Skeletal muscle tissue (tissue), 4 donors: ENCODE results near the gene CUL7. TPM values are rescaled to one million over a fixed set of nuclear protein-coding genes. Genes with fewer than 3 reads are reported as not detected.
A peak's percentile ranks its signal among the peaks of the same experiment; 100 is the strongest.
"Not testable (repeated sequence)": the region's sequence is repeated elsewhere in the genome, so short reads cannot be mapped to it uniquely, and the experiment has no call there.

Experiments used
- H3K27ac ChIP-seq: one replicate; pipeline ENCODE4 v1.7.0; 2013; ENCODE audit warnings: mild to moderate bottlenecking, low read depth, low read length, inconsistent platforms
- H3K27me3 ChIP-seq, 3 donors: one replicate each; pipeline ENCODE4 v1.7.0; 2013; ENCODE audit warnings: low read length in 3 of 3; ENCODE audit not compliant: control insufficient read depth in 3 of 3, insufficient read depth in 3 of 3
- H3K36me3 ChIP-seq, 3 donors: one replicate each; pipeline ENCODE4 v1.7.0; 2013; ENCODE audit warnings: low read length in 3 of 3; ENCODE audit not compliant: control insufficient read depth in 3 of 3, insufficient read depth in 3 of 3
- H3K4me1 ChIP-seq, 3 donors: one replicate each; pipeline ENCODE4 v1.7.0; 2013; ENCODE audit warnings: low read length in 3 of 3, mild to moderate bottlenecking in 3 of 3; ENCODE audit not compliant: control insufficient read depth in 3 of 3, insufficient read depth in 3 of 3
- H3K4me3 ChIP-seq, 3 donors: one replicate each; pipeline ENCODE4 v1.7.0; 2013; ENCODE audit warnings: low read length in 3 of 3
- H3K9ac ChIP-seq, 3 donors: one replicate each; pipeline ENCODE4 v1.7.0; 2013; ENCODE audit warnings: low read length in 3 of 3, mild to moderate bottlenecking in 3 of 3, moderate library complexity in 2 of 3, low read depth in 1 of 3
- H3K9me3 ChIP-seq, 3 donors: one replicate each; pipeline ENCODE4 v1.7.0; 2013; ENCODE audit warnings: low read length in 3 of 3; ENCODE audit not compliant: control insufficient read depth in 3 of 3
- total RNA-seq: library from RNA; depleted of rRNA; stranded (reverse); fragments of >200 nt; gene quantifications from one replicate; pipeline ENCODE4 v1.2.3, GENCODE V29; 2014
- donor health status: Osteomylitis.

CUL7 gene
- total RNA-seq, 1 donor from 2014 or later: 27.1 TPM

DNA sequence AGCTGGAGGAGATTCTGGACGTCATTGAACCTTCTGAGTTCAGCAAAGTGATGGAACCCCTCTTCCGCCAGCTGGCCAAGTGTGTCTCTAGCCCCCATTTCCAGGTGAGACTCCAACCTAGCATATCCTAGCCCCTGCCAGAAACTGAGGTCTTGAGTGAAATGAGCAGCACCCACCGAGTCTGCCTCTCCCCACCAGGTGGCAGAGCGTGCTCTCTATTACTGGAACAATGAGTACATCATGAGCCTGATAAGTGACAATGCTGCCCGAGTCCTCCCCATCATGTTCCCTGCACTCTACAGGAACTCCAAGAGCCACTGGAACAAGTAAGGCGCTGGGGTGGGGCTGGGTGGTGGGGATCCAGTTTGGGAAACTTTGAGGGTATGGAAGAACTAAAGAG is 44.5 kb downstream of the CUL7 start:
- H3K9ac ChIP-seq: peak overlapping the region in 2 of 3 donors; percentile 8 to 33
- no peak overlapping the region for H3K4me3 ChIP-seq
- no peak overlapping the region for H3K27ac ChIP-seq
- peaks cover 13 to 16% (median 15%) of the 10 kb centered on the region in 3 donors for H3K4me1 ChIP-seq
- peaks cover 54 to 66% (median 60%) of the 10 kb centered on the region in 3 donors for H3K36me3 ChIP-seq
- no peaks in the 10 kb centered on the region for H3K9me3 ChIP-seq
- H3K27me3 ChIP-seq: no peaks in the 10 kb centered on the region

DNA sequence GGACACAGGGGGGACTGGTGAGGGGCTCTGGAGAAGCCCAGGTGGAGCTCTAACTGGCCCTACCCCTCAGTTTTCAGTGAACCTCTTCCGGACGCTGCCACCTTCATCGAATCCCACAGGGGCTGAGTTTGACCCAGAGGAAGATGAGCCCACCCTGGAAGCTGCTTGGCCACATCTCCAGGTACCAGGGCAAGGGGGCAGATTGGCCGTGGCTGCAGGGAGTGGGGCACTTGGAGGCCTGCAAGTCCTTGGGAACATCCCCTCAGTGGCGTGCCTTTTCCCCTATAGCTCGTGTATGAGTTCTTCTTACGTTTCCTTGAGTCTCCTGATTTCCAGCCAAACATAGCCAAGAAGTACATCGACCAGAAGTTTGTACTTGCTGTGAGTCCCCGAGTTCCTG is 46.5 kb downstream of the CUL7 start:
- Histone ChIP-seq H3K4me3 (no peak overlapping the region), H3K36me3 (peaks cover 50 to 61% (median 54%) of the 10 kb centered on the region in 3 donors), H3K9ac (no peak overlapping the region), H3K9me3 (no peaks in the 10 kb centered on the region), H3K4me1 (peaks cover 0 to 2% (median 1%) of the 10 kb centered on the region in 3 donors), H3K27ac (no peak overlapping the region), H3K27me3 (no peaks in the 10 kb centered on the region)

GRCh38 chr6:43006251-43006650 is 47.4 kb downstream of the CUL7 start:
- Histone ChIP-seq H3K9me3 (no peaks in the 10 kb centered on the region), H3K4me1 (peaks cover 0 to under 1% (median 0%) of the 10 kb centered on the region in 3 donors), H3K27me3 (no peaks in the 10 kb centered on the region), H3K9ac (no peak overlapping the region), H3K4me3 (no peak overlapping the region), H3K27ac (no peak overlapping the region), H3K36me3 (peaks cover 41 to 52% (median 45%) of the 10 kb centered on the region in 3 donors)

DNA sequence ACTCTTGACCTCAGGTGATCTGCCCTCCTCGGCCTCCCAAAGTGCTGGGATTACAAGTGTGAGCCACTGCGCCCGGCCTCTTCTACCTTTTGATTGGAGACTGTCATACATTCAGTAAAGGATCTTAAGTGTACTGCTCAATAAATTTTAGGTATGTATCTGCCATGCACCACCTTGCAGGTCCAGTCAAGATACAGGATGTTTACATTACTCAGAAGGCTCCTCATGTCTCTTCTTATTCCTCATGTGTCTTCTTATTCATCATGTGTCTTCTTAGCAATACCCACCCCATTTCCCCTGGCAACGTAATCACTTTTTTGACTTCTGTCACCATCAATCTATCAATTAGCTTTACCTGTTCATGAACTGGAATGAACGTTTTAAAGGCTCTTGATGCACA is 47.8 kb downstream of the CUL7 start:
- Histone ChIP-seq H3K36me3 (peaks cover 38 to 48% (median 41%) of the 10 kb centered on the region in 3 donors), H3K9me3 (no peaks in the 10 kb centered on the region), H3K4me3 (no peak overlapping the region), H3K27ac (no peak overlapping the region), H3K27me3 (no peaks in the 10 kb centered on the region), H3K9ac (no peak overlapping the region), H3K4me1 (no peaks in the 10 kb centered on the region)

DNA sequence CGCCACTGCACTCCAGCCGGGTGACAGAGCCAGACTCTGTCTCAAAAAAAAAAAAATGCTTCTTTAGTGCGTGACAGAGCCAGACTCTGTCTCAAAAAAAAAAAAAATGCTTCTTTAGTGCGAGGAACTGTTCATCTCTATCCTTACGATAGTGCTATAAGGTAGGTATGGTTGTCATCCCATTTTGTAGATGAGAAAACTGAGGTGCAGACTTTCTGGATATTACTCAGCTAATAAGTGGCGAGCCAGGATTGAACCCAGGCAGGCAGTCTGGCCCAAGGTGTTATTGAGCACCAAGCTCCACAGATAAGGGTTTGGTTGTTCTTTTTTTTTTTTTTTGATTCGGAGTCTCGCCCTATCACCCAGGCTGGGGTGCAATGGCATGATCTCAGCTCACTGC is 51.8 kb downstream of the CUL7 start:
- H3K4me1 ChIP-seq: peaks cover 0 to 2% (median 0%) of the 10 kb centered on the region in 3 donors
- no peak overlapping the region for H3K9ac ChIP-seq
- H3K36me3 ChIP-seq: peaks cover 2 to 11% (median 3%) of the 10 kb centered on the region in 3 donors
- no peaks in the 10 kb centered on the region for H3K27me3 ChIP-seq
- H3K9me3 ChIP-seq: no peaks in the 10 kb centered on the region
- H3K27ac ChIP-seq: no peak overlapping the region
- H3K4me3 ChIP-seq: no peak overlapping the region

DNA sequence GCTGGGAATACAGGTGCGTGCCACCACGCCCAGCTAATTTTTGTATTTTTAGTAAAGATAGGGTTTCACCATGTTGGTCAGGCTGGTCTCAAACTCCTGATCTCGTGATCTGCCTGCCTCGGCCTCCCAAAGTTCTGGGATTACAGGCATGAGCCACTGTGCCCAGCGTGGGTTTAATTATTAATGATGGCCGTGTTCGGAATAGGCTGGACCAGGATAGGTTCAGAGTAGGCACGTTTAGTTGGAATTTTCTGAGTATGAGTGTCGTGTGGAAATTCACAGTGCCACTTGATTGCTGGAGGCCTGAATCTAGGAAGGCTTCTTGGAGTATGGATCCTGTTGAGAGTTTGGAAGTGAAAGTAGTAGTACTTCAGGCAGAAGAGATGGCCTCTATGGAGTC is 55.4 kb downstream of the CUL7 start:
- H3K4me1 ChIP-seq, H3K27me3 ChIP-seq, H3K9ac ChIP-seq, H3K9me3 ChIP-seq, H3K36me3 ChIP-seq, H3K4me3 ChIP-seq, H3K27ac ChIP-seq: not testable (repeated sequence)

- H3K27me3 ChIP-seq: no peaks in the 10 kb centered on the region
- H3K4me3 ChIP-seq: no peak overlapping the region
- H3K4me1 ChIP-seq: peaks cover 0 to 2% (median 0%) of the 10 kb centered on the region in 3 donors
- no peak overlapping the region for H3K27ac ChIP-seq
- H3K36me3 ChIP-seq: peaks cover 2 to 9% (median 3%) of the 10 kb centered on the region in 3 donors
- no peak overlapping the region for H3K9ac ChIP-seq
- no peaks in the 10 kb centered on the region for H3K9me3 ChIP-seq
These were observed 57.1 kb downstream of the CUL7 start for GRCh38 chr6:42996513-42996912.

- no peak overlapping the region for H3K4me3 ChIP-seq
- H3K27ac ChIP-seq: no peak overlapping the region
- no peak overlapping the region for H3K9ac ChIP-seq
- no peaks in the 10 kb centered on the region for H3K27me3 ChIP-seq
- peaks cover 0 to 5% (median 5%) of the 10 kb centered on the region in 3 donors for H3K4me1 ChIP-seq
- no peaks in the 10 kb centered on the region for H3K9me3 ChIP-seq
- peaks cover 11 to 35% (median 24%) of the 10 kb centered on the region in 3 donors for H3K36me3 ChIP-seq
These were observed 60.2 kb downstream of the CUL7 start for GRCh38 chr6:42993445-42993844.

- H3K9me3 ChIP-seq: no peaks in the 10 kb centered on the region
- H3K9ac ChIP-seq: no peak overlapping the region
- H3K4me1 ChIP-seq: peaks cover 28 to 34% (median 30%) of the 10 kb centered on the region in 3 donors
- H3K4me3 ChIP-seq: no peak overlapping the region
- peaks cover 11 to 39% (median 27%) of the 10 kb centered on the region in 3 donors for H3K36me3 ChIP-seq
- H3K27ac ChIP-seq: no peak overlapping the region
- no peaks in the 10 kb centered on the region for H3K27me3 ChIP-seq
These were observed 63.7 kb downstream of the CUL7 start for GRCh38 chr6:42989923-42990322.

DNA sequence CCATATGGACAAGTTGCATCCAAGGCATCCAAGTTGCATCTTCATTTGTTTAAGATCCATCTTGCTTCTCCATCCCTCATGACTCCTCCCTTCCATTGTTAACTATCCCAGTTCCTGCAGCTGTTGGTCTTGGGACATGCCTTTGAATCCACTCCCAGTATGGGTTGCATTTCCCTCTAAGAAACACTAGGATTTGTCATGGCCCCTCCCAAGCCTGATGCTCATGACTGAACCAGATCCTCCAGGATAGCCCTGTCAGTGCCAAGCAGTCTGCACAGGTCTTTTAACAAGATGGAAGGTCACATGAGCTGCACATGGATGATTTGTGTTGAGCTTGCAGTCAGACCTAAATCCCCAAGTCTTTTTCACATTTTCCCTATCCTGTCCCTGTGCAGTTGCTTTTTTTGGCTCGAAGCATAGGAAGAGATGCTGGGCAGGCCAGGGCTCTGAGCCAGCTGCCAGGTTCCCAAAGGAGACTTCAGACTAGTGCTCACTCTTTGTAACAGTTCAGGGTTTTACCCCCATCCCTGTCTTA is 65.1 kb downstream of the CUL7 start:
- Histone ChIP-seq H3K4me1 (peaks cover 34 to 39% (median 35%) of the 10 kb centered on the region in 3 donors), H3K9me3 (no peaks in the 10 kb centered on the region), H3K4me3 (no peak overlapping the region), H3K27ac (no peak overlapping the region), H3K27me3 (no peaks in the 10 kb centered on the region), H3K9ac (no peak overlapping the region), H3K36me3 (peaks cover 11 to 37% (median 27%) of the 10 kb centered on the region in 3 donors)
